ENCODE results near the gene CDC27. TPM values are rescaled to one million over a fixed set of nuclear protein-coding genes. Genes with fewer than 3 reads are reported as not detected.
"Not testable (repeated sequence)": the region's sequence is repeated elsewhere in the genome, so short reads cannot be mapped to it uniquely, and the experiment has no call there.

The CDC27 gene
- total RNA-seq, 8 experiments from 2014 or later: 32.6 to 72.2 (median 53.3) TPM

GRCh38 chr17:47227862-47228261, 38.8 kb upstream of the CDC27 start:
- in situ Hi-C loops (cut with MboI; ENCODE audit: low pct_unique_long_range_greater_than_20kb in 2 of 9, low sequenced_read_pairs in 9 of 9, unreplicated experiment in 9 of 9): no loop called here
- 0 to 88% (median 64%) methylated on average over 1 to 2 of the region's 2 CpGs; no CpG with 5 or more reads in 2 of the 10 experiments for WGBS, 10 experiments
- no peak overlapping the region for H3K27ac ChIP-seq
- ATAC-seq (replicated peaks in 6 of 8): no peak
- peaks cover 0 to 7% of the 10 kb centered on the region in 2 donors for H3K4me1 ChIP-seq (replicated peaks in 1 of 2)
- no peak overlapping the region for H3K4me3 ChIP-seq

- ATAC-seq (replicated peaks in 6 of 8): no peak
- H3K27ac ChIP-seq: no peak overlapping the region
- peaks cover 1 to 8% of the 10 kb centered on the region in 2 donors for H3K4me1 ChIP-seq (replicated peaks in 1 of 2)
- no peak overlapping the region for H3K4me3 ChIP-seq
- in situ Hi-C loops (cut with MboI; ENCODE audit: low pct_unique_long_range_greater_than_20kb in 2 of 9, low sequenced_read_pairs in 9 of 9, unreplicated experiment in 9 of 9): no loop called here
- 80 to 100% (median 100%) methylated on average over 1 to 2 of the region's 2 CpGs; no CpG with 5 or more reads in 3 of the 10 experiments for WGBS, 10 experiments
Measured at GRCh38 chr17:47225911-47226688, 37.0 kb upstream of the CDC27 start.

GRCh38 chr17:47225436-47225858, 36.4 kb upstream of the CDC27 start:
- Histone ChIP-seq H3K4me3 (no peak overlapping the region), H3K27ac (no peak overlapping the region), H3K4me1 (replicated peaks in 1 of 2) (peaks cover 8 to 13% of the 10 kb centered on the region in 2 donors)
- WGBS, 10 experiments: 10 to 91% (median 58%) methylated on average over 1 to 3 of the region's 3 CpGs
- ATAC-seq (replicated peaks in 6 of 8): peak in 2 of 8 experiments; percentile 47 to 58
- in situ Hi-C loops (cut with MboI; ENCODE audit: low pct_unique_long_range_greater_than_20kb in 2 of 9, low sequenced_read_pairs in 9 of 9, unreplicated experiment in 9 of 9): no loop called here

GRCh38 chr17:47224966-47225365, 35.9 kb upstream of the CDC27 start:
- 20 to 100% (median 67%) methylated on average over 1 of the region's 1 CpG; no CpG with 5 or more reads in 3 of the 10 experiments for WGBS, 10 experiments
- peaks cover 12 to 13% of the 10 kb centered on the region in 2 donors for H3K4me1 ChIP-seq (replicated peaks in 1 of 2)
- no peak overlapping the region for H3K27ac ChIP-seq
- in situ Hi-C loops (cut with MboI; ENCODE audit: low pct_unique_long_range_greater_than_20kb in 2 of 9, low sequenced_read_pairs in 9 of 9, unreplicated experiment in 9 of 9): loop anchor here in 1 of 9 experiments (25.0 kb wide), 1 partner anchor 87 kb away; the partner anchor contains the start of gene EFCAB13
- no peak for ATAC-seq (replicated peaks in 6 of 8)
- no peak overlapping the region for H3K4me3 ChIP-seq

- 92 to 100% (median 97%) methylated on average over 1 to 2 of the region's 2 CpGs; no CpG with 5 or more reads in 6 of the 10 experiments for WGBS, 10 experiments
- not testable (repeated sequence) for H3K27ac ChIP-seq; H3K4me3 ChIP-seq; ATAC-seq (replicated peaks in 6 of 8)
- in situ Hi-C loops (cut with MboI; ENCODE audit: low pct_unique_long_range_greater_than_20kb in 2 of 9, low sequenced_read_pairs in 9 of 9, unreplicated experiment in 9 of 9): loop anchor here in 1 of 9 experiments (25.0 kb wide), 1 partner anchor 88 kb away; the partner anchor contains the start of gene EFCAB13
- peaks cover 12 to 14% of the 10 kb centered on the region in 2 donors for H3K4me1 ChIP-seq (replicated peaks in 1 of 2)
Measured at GRCh38 chr17:47224077-47224476, 35.0 kb upstream of the CDC27 start.

GRCh38 chr17:47223460-47223859, 34.4 kb upstream of the CDC27 start:
- in situ Hi-C loops (cut with MboI; ENCODE audit: low pct_unique_long_range_greater_than_20kb in 2 of 9, low sequenced_read_pairs in 9 of 9, unreplicated experiment in 9 of 9): loop anchor here in 1 of 9 experiments (25.0 kb wide), 1 partner anchor 89 kb away; the partner anchor contains the start of gene EFCAB13
- H3K4me1 ChIP-seq (replicated peaks in 1 of 2): peaks cover 12 to 14% of the 10 kb centered on the region in 2 donors

GRCh38 chr17:47223007-47223406, 33.9 kb upstream of the CDC27 start:
- Histone ChIP-seq H3K4me1 (replicated peaks in 1 of 2) (peaks cover 12 to 14% of the 10 kb centered on the region in 2 donors), H3K27ac (no peak overlapping the region), H3K4me3 (no peak overlapping the region)
- in situ Hi-C loops (cut with MboI; ENCODE audit: low pct_unique_long_range_greater_than_20kb in 2 of 9, low sequenced_read_pairs in 9 of 9, unreplicated experiment in 9 of 9): loop anchor here in 1 of 9 experiments (25.0 kb wide), 1 partner anchor 89 kb away; the partner anchor contains the start of gene EFCAB13
- 60 to 100% (median 83%) methylated on average over 1 to 2 of the region's 3 CpGs; no CpG with 5 or more reads in 3 of the 10 experiments for WGBS, 10 experiments
- peak in 2 of 8 experiments; percentile 20 to 48 for ATAC-seq (replicated peaks in 6 of 8)

More at GRCh38 chr17:47223460-47223859, 34.4 kb upstream of the CDC27 start:
- 33 to 89% (median 79%) methylated on average over 1 to 5 of the region's 5 CpGs; no CpG with 5 or more reads in 3 of the 10 experiments for WGBS, 10 experiments
- no peak overlapping the region for H3K27ac ChIP-seq
- ATAC-seq (replicated peaks in 6 of 8): no peak
- no peak overlapping the region for H3K4me3 ChIP-seq

- Histone ChIP-seq H3K4me1 (replicated peaks in 1 of 2) (peaks cover 12 to 14% of the 10 kb centered on the region in 2 donors), H3K4me3 (no peak overlapping the region), H3K27ac (no peak overlapping the region)
- 60 to 100% (median 91%) methylated on average over 1 to 3 of the region's 4 CpGs; no CpG with 5 or more reads in 5 of the 10 experiments for WGBS, 10 experiments
- ATAC-seq (replicated peaks in 6 of 8): no peak
- in situ Hi-C loops (cut with MboI; ENCODE audit: low pct_unique_long_range_greater_than_20kb in 2 of 9, low sequenced_read_pairs in 9 of 9, unreplicated experiment in 9 of 9): loop anchor here in 1 of 9 experiments (25.0 kb wide), 1 partner anchor 90 kb away; the partner anchor contains the start of gene EFCAB13
Measured at GRCh38 chr17:47222047-47222446, 33.0 kb upstream of the CDC27 start.

- Histone ChIP-seq H3K4me3 (no peak overlapping the region), H3K27ac (no peak overlapping the region), H3K4me1 (replicated peaks in 1 of 2) (peaks cover 12 to 14% of the 10 kb centered on the region in 2 donors)
- in situ Hi-C loops (cut with MboI; ENCODE audit: low pct_unique_long_range_greater_than_20kb in 2 of 9, low sequenced_read_pairs in 9 of 9, unreplicated experiment in 9 of 9): loop anchor here in 1 of 9 experiments (25.0 kb wide), 1 partner anchor 91 kb away; the partner anchor contains the start of gene EFCAB13
- ATAC-seq (replicated peaks in 6 of 8): no peak
- WGBS, 10 experiments: 53 to 93% (median 66%) methylated on average over 3 to 6 of the region's 6 CpGs; no CpG with 5 or more reads in 7 of the 10 experiments
Measured at GRCh38 chr17:47221154-47221553, 32.1 kb upstream of the CDC27 start.

- WGBS, 10 experiments: 0 to 60% (median 27%) methylated on average over 1 to 3 of the region's 7 CpGs; no CpG with 5 or more reads in 3 of the 10 experiments
- Histone ChIP-seq H3K4me3 (no peak overlapping the region), H3K4me1 (replicated peaks in 1 of 2) (peaks cover 12 to 14% of the 10 kb centered on the region in 2 donors), H3K27ac (no peak overlapping the region)
- ATAC-seq (replicated peaks in 6 of 8): peak in 7 of 8 experiments; percentile 43 to 83 (median 72)
- in situ Hi-C loops (cut with MboI; ENCODE audit: low pct_unique_long_range_greater_than_20kb in 2 of 9, low sequenced_read_pairs in 9 of 9, unreplicated experiment in 9 of 9): loop anchor here in 1 of 9 experiments (25.0 kb wide), 1 partner anchor 92 kb away; the partner anchor contains the start of gene EFCAB13
Measured at GRCh38 chr17:47220531-47220999, 31.5 kb upstream of the CDC27 start.

- WGBS, 10 experiments: 47 to 100% (median 69%) methylated on average over 1 to 13 of the region's 21 CpGs; no CpG with 5 or more reads in 3 of the 10 experiments
- H3K27ac ChIP-seq: no peak overlapping the region
Measured at GRCh38 chr17:47219621-47220475, 30.8 kb upstream of the CDC27 start.

GRCh38 chr17:47218896-47219430, 29.9 kb upstream of the CDC27 start:
- in situ Hi-C loops (cut with MboI; ENCODE audit: low pct_unique_long_range_greater_than_20kb in 2 of 9, low sequenced_read_pairs in 9 of 9, unreplicated experiment in 9 of 9): loop anchor here in 1 of 9 experiments (25.0 kb wide), 1 partner anchor 93 kb away; the partner anchor contains the start of gene EFCAB13
- no peak for ATAC-seq (replicated peaks in 6 of 8)
- no peak overlapping the region for H3K27ac ChIP-seq
- WGBS, 10 experiments: 45 to 93% (median 78%) methylated on average over 1 to 2 of the region's 6 CpGs; no CpG with 5 or more reads in 6 of the 10 experiments
- H3K4me3 ChIP-seq: no peak overlapping the region
- peaks cover 12 to 14% of the 10 kb centered on the region in 2 donors for H3K4me1 ChIP-seq (replicated peaks in 1 of 2)

More at GRCh38 chr17:47219621-47220475, 30.8 kb upstream of the CDC27 start:
- H3K4me3 ChIP-seq: no peak overlapping the region
- H3K4me1 ChIP-seq (replicated peaks in 1 of 2): peaks cover 12 to 14% of the 10 kb centered on the region in 2 donors
- peak in 1 of 8 experiments; percentile 17 for ATAC-seq (replicated peaks in 6 of 8)
- in situ Hi-C loops (cut with MboI; ENCODE audit: low pct_unique_long_range_greater_than_20kb in 2 of 9, low sequenced_read_pairs in 9 of 9, unreplicated experiment in 9 of 9): loop anchor here in 1 of 9 experiments (25.0 kb wide), 1 partner anchor 92 kb away; the partner anchor contains the start of gene EFCAB13

Measured in motor neuron (in vitro differentiated cells).